A549 (cell line): ENCODE data around the gene CAMTA1.

ENCODE experiments used
- CTCF ChIP-seq: fragments of >200 bp; sonication (Bioruptor Twin); formaldehyde crosslinking; IDR thresholded peaks from 3 replicates; pipeline ENCODE4 v1.5.1; 2016
- HMGXB4 ChIP-seq: fragments of 250-450 bp; sonication (Bioruptor Pico); IDR thresholded peaks from 2 replicates; pipeline ENCODE4 v1.5.0; 2021; ENCODE audit warnings: mild to moderate bottlenecking, moderate library complexity, borderline replicate concordance
- JUN ChIP-seq, 2 experiments: fragments of >200 bp; sonication (Bioruptor Twin); formaldehyde crosslinking; IDR thresholded peaks; 2 replicates in 1 of 2; 3 replicates in 1 of 2; pipeline ENCODE4 v1.6.1; 2016 to 2017
- MAX ChIP-seq: IDR thresholded peaks from 2 replicates; pipeline ENCODE4 v1.6.1; 2012
- MAZ ChIP-seq: fragments of 150-350 bp; IDR thresholded peaks from 2 replicates; pipeline ENCODE4 v1.6.1; 2014; ENCODE audit warnings: antibody characterized with exemption, low read depth, low read length, borderline replicate concordance
- NPAS2 ChIP-seq: fragments of 250-450 bp; sonication (Bioruptor Pico); IDR thresholded peaks from 2 replicates; pipeline ENCODE4 v1.8.0; 2022; ENCODE audit warnings: mild to moderate bottlenecking, moderate library complexity, borderline replicate concordance
- POLR2A ChIP-seq: IDR thresholded peaks from 2 replicates; pipeline ENCODE4 v1.6.1; 2012; ENCODE audit warnings: mild to moderate bottlenecking, low read length
- RNF2 ChIP-seq: fragments of 200-600 bp; sonication (generic); IDR thresholded peaks from 2 replicates; pipeline ENCODE4 v1.6.1; 2016; ENCODE audit warnings: low read depth, mild to moderate bottlenecking, antibody characterized with exemption, moderate library complexity, borderline replicate concordance
- TP53 ChIP-seq: fragments of 250-450 bp; sonication (Bioruptor Pico); IDR thresholded peaks from 2 replicates; pipeline ENCODE4 v1.5.0; 2021; ENCODE audit warnings: mild to moderate bottlenecking, moderate library complexity
- USF2 ChIP-seq: fragments of 450-650 bp; IDR thresholded peaks from 2 replicates; pipeline ENCODE4 v1.6.1; 2014; ENCODE audit warnings: antibody characterized with exemption
- ZC3H11A ChIP-seq: fragments of 450-650 bp; IDR thresholded peaks from 2 replicates; pipeline ENCODE4 v1.6.1; 2014; ENCODE audit warnings: antibody characterized with exemption, mild to moderate bottlenecking

- no peak for TF ChIP-seq NPAS2 (CRISPR knock-in tag)
- TF ChIP-seq POLR2A = no peak
- no peak for TF ChIP-seq CTCF
- no peak for TF ChIP-seq RNF2
- TF ChIP-seq TP53 (CRISPR knock-in tag) = no peak
- no peak for TF ChIP-seq HMGXB4 (CRISPR knock-in tag)
- no peak for TF ChIP-seq MAX
- TF ChIP-seq JUN (IDR thresholded peaks at IDR 0.05) = no peak
- no peak for TF ChIP-seq ZC3H11A
- no peak for TF ChIP-seq USF2
- no peak for TF ChIP-seq MAZ
Measured at GRCh38 chr1:6870571-6870970, 85.3 kb downstream of the CAMTA1 start.
